GM18858 (cell line): ENCODE measurements around the gene GHRL.
A peak's percentile ranks its signal among the peaks of the same experiment; 100 is the strongest.

Source experiments
- ATAC-seq: cut with Tn5 transposase; IDR thresholded peaks from one replicate; pipeline ENCODE4 v1.9.1; 2021; ENCODE audit not compliant: unreplicated experiment

The GHRL gene

GRCh38 chr3:10248184-10248983 lies 44.4 kb downstream of the GHRL start, which contains the start of gene TATDN2:
TSS of gene TATDN2 (plus strand) at chr3:10248459. CDS start at chr3:10249201, 742 bp downstream.
- ATAC-seq, result peak; percentile 94

DNA sequence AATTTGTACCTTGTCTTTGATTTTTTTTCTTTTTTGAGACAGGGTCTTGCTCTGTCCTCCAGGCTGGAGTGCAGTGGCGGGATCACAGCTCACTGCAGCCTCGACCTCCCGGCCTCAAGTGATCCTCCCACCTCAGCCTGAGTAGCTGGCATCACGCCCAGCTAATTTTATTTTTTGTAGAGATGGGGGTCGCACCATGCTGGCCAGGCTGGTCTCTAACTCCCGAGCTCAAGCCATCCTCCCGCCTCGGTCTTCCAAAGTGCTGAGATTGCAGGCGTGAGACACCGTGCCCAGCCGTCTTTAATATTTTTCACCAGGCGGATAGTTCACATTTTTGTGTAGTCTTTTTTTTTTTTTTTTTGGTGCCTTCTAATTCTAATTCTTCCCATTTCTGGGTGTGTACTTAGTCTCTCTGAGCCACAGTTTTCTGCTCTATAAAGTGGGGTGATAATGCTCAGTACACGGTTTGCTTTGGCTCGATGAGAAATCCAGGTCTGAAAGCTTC lies 45.0 kb downstream of the GHRL start:
- no peak for ATAC-seq

DNA sequence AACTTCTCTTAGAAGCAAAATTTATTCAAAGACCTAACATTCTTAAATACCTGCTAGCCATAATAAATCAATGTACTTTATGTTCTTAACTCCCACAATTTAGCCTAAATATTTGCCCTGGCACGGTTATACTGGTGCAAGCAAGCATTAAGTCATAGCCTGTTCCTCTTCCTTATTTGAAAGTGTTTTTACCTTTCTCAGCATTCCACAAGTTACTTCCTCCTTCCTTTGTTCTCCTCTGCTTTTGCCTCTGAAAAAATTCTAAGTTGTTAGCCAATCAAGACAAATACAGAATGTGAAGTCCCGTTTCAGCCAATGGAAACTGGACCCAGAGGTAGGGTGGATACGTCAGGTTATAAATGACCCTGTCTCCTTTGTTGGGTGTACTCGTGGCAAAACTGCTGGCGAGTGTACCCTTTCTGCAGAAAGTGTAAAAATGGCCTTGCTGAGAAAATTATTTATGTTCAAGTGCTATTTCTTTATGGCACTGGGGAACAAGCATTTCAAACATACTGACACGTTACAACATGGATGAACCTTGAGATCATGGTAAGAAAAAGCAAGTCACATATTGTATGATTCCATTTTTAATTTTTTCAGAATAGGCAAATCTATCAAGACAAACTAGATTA lies 47.5 kb downstream of the GHRL start:
- no peak for ATAC-seq

GRCh38 chr3:10244009-10244408 lies 48.7 kb downstream of the GHRL start:
- no peak for ATAC-seq

DNA sequence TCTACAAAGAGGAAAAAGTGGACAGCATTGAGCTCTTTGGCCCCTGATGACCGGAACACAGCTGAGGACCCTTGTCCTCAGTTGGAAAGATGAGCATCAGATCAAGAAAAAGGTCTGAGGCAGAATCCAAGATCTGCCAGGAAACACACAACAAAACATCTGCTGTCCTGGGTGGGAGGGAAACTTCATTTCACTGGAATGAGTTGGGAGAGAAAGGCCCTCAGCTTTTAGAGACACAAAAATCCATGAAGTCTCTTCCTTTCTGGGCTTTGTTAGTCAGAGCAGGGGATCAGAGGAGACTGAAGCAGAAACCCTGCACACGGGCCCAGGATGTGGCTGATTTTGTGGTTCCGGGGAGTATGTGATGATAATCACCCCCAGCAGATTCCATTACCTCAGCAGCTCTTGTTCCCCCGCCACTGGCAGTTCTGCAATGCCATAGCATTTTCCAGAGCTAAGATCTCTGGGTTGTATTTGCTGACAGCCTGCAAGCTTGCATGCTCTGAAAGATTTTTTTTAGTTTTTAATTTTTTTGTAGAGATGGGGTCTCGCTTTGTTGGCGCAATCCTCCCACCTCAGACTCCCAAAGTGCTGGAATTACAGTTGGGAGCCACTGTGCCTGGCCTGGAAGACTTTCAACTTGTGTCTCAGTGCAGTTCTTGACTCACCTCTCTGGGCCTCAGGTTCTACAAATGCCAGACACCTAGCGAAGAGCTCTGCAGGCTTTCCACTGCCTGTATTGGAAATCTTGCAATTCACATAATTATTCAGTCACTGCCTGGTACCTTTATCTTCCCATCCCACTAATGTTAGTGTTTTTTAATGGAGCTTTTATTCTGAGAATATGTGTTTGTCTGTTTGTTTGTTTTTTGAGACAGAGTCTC lies 50.3 kb downstream of the GHRL start:
- no peak for ATAC-seq

DNA sequence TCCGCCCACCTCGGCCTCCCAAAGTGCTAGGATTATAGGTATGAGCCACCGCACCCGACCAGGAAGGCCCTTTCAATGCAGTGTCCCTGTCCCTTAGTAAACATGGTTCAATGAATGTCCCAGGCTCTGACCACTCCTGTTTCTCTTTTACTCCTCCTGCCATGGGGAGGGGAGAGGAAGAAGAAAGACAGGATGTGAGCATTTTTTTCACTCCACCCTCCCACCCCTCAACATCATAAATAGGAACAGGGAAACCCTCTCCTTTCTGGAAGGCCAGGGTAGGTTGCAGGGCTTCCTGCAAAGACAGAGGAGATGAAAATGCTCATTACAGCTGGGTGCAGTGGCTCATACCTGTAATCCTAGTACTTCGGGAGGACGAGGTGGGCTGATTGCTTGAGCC lies 51.9 kb downstream of the GHRL start:
- ATAC-seq, result no peak

GRCh38 chr3:10238345-10239183 lies 54.2 kb downstream of the GHRL start:
- ATAC-seq, result no peak
